A549 (cell line): ENCODE data around the gene SRF.

ENCODE experiments used
- MAFK ChIP-seq: fragments of 450-650 bp; IDR thresholded peaks from 2 replicates; pipeline ENCODE4 v1.6.1; 2014; ENCODE audit not compliant: partially characterized antibody
- REST ChIP-seq: fragments of 200-600 bp; sonication (generic); IDR thresholded peaks from 2 replicates; pipeline ENCODE4 v1.6.1; 2016; ENCODE audit warnings: antibody characterized with exemption, mild to moderate bottlenecking, moderate library complexity
- TF ChIP-seq, protein P1 (sequence below): fragments of >200 bp; sonication (Bioruptor Twin); formaldehyde crosslinking; IDR thresholded peaks from 3 replicates; pipeline ENCODE4 v1.5.1; 2016

GRCh38 chr6:43178150-43178549 is 7.1 kb downstream of the SRF start:
- no peak for TF ChIP-seq REST
- TF ChIP-seq, protein P1, sequence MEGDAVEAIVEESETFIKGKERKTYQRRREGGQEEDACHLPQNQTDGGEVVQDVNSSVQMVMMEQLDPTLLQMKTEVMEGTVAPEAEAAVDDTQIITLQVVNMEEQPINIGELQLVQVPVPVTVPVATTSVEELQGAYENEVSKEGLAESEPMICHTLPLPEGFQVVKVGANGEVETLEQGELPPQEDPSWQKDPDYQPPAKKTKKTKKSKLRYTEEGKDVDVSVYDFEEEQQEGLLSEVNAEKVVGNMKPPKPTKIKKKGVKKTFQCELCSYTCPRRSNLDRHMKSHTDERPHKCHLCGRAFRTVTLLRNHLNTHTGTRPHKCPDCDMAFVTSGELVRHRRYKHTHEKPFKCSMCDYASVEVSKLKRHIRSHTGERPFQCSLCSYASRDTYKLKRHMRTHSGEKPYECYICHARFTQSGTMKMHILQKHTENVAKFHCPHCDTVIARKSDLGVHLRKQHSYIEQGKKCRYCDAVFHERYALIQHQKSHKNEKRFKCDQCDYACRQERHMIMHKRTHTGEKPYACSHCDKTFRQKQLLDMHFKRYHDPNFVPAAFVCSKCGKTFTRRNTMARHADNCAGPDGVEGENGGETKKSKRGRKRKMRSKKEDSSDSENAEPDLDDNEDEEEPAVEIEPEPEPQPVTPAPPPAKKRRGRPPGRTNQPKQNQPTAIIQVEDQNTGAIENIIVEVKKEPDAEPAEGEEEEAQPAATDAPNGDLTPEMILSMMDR: no peak
- TF ChIP-seq MAFK: no peak
